ENCODE data around the gene ZBTB7C. TPM values are rescaled to one million over a fixed set of nuclear protein-coding genes. Genes with fewer than 3 reads are reported as not detected.

ZBTB7C gene
- polyA plus RNA-seq, 1 of the 3 experiments (the other 2 are of a cell fraction) = 0.05 TPM

- no peak overlapping the region for H2AFZ ChIP-seq (ENCODE audit: low read depth)
- H3K27me3 ChIP-seq (ENCODE audit: insufficient read depth) = no peaks in the 10 kb centered on the region
- no peaks in the 10 kb centered on the region for H3K9me2 ChIP-seq
- H3F3A ChIP-seq (replicated peaks; ENCODE audit: insufficient read depth) = no peaks in the 10 kb centered on the region
- H3K4me1 ChIP-seq (ENCODE audit: control insufficient read depth in 1 of 2, insufficient read depth in 2 of 2, low read depth in 1 of 2, low read length in 1 of 2) = peaks cover 0 to 48% of the 10 kb centered on the region in 2 experiments; a peak in 2 of 4 replicates
- H4K20me1 ChIP-seq (ENCODE audit: insufficient read depth) = no peaks in the 10 kb centered on the region
- no peak overlapping the region for H3K9ac ChIP-seq
- H3K79me2 ChIP-seq (ENCODE audit: insufficient read depth) = no peaks in the 10 kb centered on the region
- H3K36me3 ChIP-seq (replicated peaks in 1 of 2; ENCODE audit: control insufficient read depth in 1 of 2, insufficient read depth in 2 of 2, low read length in 1 of 2) = no peaks in the 10 kb centered on the region
- H3K4me2 ChIP-seq = no peak overlapping the region
- WGBS (ENCODE audit: low lambda C conversion rate) = 75% methylated on average over 6 of the region's 10 CpGs
- ChIA-PET CTCF (interaction anchor here (0.9 to 2.0 kb wide), 9 partner anchors 25 to 380 kb away, joined by 3 to 9 read pairs (median 4); no protein-coding TSS in a partner anchor), POLR2A (interaction anchor here (0.7 to 2.3 kb wide), 5 partner anchors 11 to 167 kb away, joined by 3 to 15 read pairs (median 7); no protein-coding TSS in a partner anchor)
- DNase-seq = no peak
- no peaks in the 10 kb centered on the region for H3K9me3 ChIP-seq
- TF ChIP-seq JUND (IDR thresholded peaks at IDR 0.05) (no peak), GABPA (IDR thresholded peaks at IDR 0.05; ENCODE audit: low read depth) (no peak), EZH2phosphoT487 (IDR thresholded peaks at IDR 0.05; ENCODE audit: borderline replicate concordance, low read depth) (no peak), MEF2A (IDR thresholded peaks at IDR 0.05; ENCODE audit: borderline replicate concordance, low read depth) (no peak), RXRA (IDR thresholded peaks at IDR 0.05; ENCODE audit: borderline replicate concordance, low read depth) (no peak), MXI1 (IDR thresholded peaks at IDR 0.05; ENCODE audit: low read depth, low read length) (no peak), RAD21 (IDR thresholded peaks at IDR 0.05; ENCODE audit: low read length) (no peak), USF1 (IDR thresholded peaks at IDR 0.05; ENCODE audit: borderline replicate concordance, low read depth) (no peak), SIN3A (IDR thresholded peaks at IDR 0.05; ENCODE audit: borderline replicate concordance, low read depth, low read length) (no peak), MAX (IDR thresholded peaks at IDR 0.05; ENCODE audit: low read depth) (no peak), CHD2 (IDR thresholded peaks at IDR 0.05; ENCODE audit: low read length, partially characterized antibody) (no peak), FOXM1 (IDR thresholded peaks at IDR 0.05; ENCODE audit: low read depth) (no peak), ELF1 (IDR thresholded peaks at IDR 0.05) (no peak), GATA2 (CRISPR knock-in tag; IDR thresholded peaks at IDR 0.05) (no peak), NRF1 (IDR thresholded peaks at IDR 0.05; ENCODE audit: low read depth, low read length) (no peak), FOXJ3 (CRISPR knock-in tag; IDR thresholded peaks at IDR 0.05) (no peak), TEAD4 (IDR thresholded peaks at IDR 0.05; ENCODE audit: borderline replicate concordance, insufficient read depth) (no peak), USF2 (IDR thresholded peaks at IDR 0.05; ENCODE audit: borderline replicate concordance, low read depth, low read length) (no peak), CTCF (IDR thresholded peaks at IDR 0.05) (no peak)
- TF ChIP-seq, protein P1, sequence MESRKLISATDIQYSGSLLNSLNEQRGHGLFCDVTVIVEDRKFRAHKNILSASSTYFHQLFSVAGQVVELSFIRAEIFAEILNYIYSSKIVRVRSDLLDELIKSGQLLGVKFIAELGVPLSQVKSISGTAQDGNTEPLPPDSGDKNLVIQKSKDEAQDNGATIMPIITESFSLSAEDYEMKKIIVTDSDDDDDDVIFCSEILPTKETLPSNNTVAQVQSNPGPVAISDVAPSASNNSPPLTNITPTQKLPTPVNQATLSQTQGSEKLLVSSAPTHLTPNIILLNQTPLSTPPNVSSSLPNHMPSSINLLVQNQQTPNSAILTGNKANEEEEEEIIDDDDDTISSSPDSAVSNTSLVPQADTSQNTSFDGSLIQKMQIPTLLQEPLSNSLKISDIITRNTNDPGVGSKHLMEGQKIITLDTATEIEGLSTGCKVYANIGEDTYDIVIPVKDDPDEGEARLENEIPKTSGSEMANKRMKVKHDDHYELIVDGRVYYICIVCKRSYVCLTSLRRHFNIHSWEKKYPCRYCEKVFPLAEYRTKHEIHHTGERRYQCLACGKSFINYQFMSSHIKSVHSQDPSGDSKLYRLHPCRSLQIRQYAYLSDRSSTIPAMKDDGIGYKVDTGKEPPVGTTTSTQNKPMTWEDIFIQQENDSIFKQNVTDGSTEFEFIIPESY (IDR thresholded peaks at IDR 0.05; ENCODE audit: borderline replicate concordance, low read depth) = no peak
- H3K27ac ChIP-seq (ENCODE audit: low read depth in 2 of 2, low read length in 1 of 2) = peak overlapping the region in 1 of 2 experiments; percentile 100; a peak in 2 of 4 replicates
- H3K4me3 ChIP-seq (ENCODE audit: low read depth in 2 of 2, low read length in 1 of 2) = no peak overlapping the region
Measured at GRCh38 chr18:48064978-48065600, 344.1 kb downstream of the ZBTB7C start.

All from SK-N-SH (cell line).